HepG2 (cell line): ENCODE data around the gene DYDC2. TPM values are rescaled to one million over a fixed set of nuclear protein-coding genes. Genes with fewer than 3 reads are reported as not detected.
A peak's percentile ranks its signal among the peaks of the same experiment; 100 is the strongest.

Experiments
- EP300 ChIP-seq, 3 experiments: sonication (generic) in 1 of 3; formaldehyde crosslinking in 1 of 3; IDR thresholded peaks; 2 replicates each; pipeline versions ENCODE4 v1.5.1 to v1.6.1; 2011 to 2020; ENCODE audit warnings: low read depth in 2 of 3, low read length in 2 of 3, borderline replicate concordance in 1 of 3, improper control_type of control experiment in 1 of 3, mild to moderate bottlenecking in 1 of 3, missing genetic modification reagents in 1 of 3, moderate library complexity in 1 of 3
- ETV6 ChIP-seq: sonication (generic); formaldehyde crosslinking; conservative IDR thresholded peaks from 2 replicates; pipeline ENCODE4 v1.4.0; 2020; ENCODE audit warnings: missing genetic modification reagents
- FOXA1 ChIP-seq, 2 experiments: fragments of 450-650 bp in 1 of 2; sonication (generic) in 1 of 2; formaldehyde crosslinking in 1 of 2; IDR thresholded peaks; 2 replicates each; pipeline versions ENCODE4 v1.4.0 to v1.6.1; 2016 to 2020; ENCODE audit warnings: missing genetic modification reagents in 1 of 2
- FOXP1 ChIP-seq, 2 experiments: fragments of 450-650 bp in 1 of 2; IDR thresholded peaks; 2 replicates each; pipeline ENCODE4 v1.6.1; 2017 to 2018; ENCODE audit warnings: antibody characterized with exemption in 1 of 2
- MIXL1 ChIP-seq: IDR thresholded peaks from 2 replicates; pipeline ENCODE4 v1.6.1; 2016
- NR2F6 ChIP-seq, 2 experiments: IDR thresholded peaks; 2 replicates each; pipeline ENCODE4 v1.6.1; 2016; ENCODE audit warnings: antibody characterized with exemption in 1 of 2, mild to moderate bottlenecking in 1 of 2
- PCBP2 ChIP-seq: fragments of 200-400 bp; formaldehyde crosslinking; optimal IDR thresholded peaks from 2 replicates; pipeline ENCODE3; 2018; ENCODE audit warnings: low read length, low read depth; ENCODE audit not compliant: poor library complexity, severe bottlenecking
- PHF20 ChIP-seq: sonication (generic); formaldehyde crosslinking; IDR thresholded peaks from 2 replicates; pipeline ENCODE4 v1.5.0; 2020; ENCODE audit warnings: mild to moderate bottlenecking, missing genetic modification reagents
- PPARG ChIP-seq: conservative IDR thresholded peaks from 2 replicates; pipeline ENCODE4 v1.6.1; 2016; ENCODE audit warnings: missing biosample characterization, missing genetic modification reagents
- SSRP1 ChIP-seq: IDR thresholded peaks from 2 replicates; pipeline ENCODE4 v1.6.1; 2016; ENCODE audit warnings: control low read depth
- ZNF605 ChIP-seq: sonication (generic); formaldehyde crosslinking; IDR thresholded peaks from 2 replicates; pipeline ENCODE4 v1.8.0; 2022; ENCODE audit warnings: mild to moderate bottlenecking, missing genetic modification reagents
- ZNF788 ChIP-seq: sonication (generic); formaldehyde crosslinking; IDR thresholded peaks from 2 replicates; pipeline ENCODE4 v1.5.0; 2020; ENCODE audit warnings: mild to moderate bottlenecking, missing genetic modification reagents, borderline replicate concordance
- polyA plus RNA-seq, 8 experiments: library from polyadenylated mRNA; depleted of rRNA in 3 of 8; stranded (reverse) in 7 of 8; unstranded in 1 of 8; fragments of >200 nt; fragmentation: Illumina TruSeq in 4 of 8; extraction: Trizol in 4 of 8; gene quantifications; 2 replicates each; pipeline versions ENCODE4 v1.2.1 to v1.2.3, GENCODE V29; 2011 to 2016; ENCODE audit warnings: low read depth in 4 of 8, missing spikeins in 1 of 8, mixed read lengths in 1 of 8; ENCODE audit not compliant: insufficient read depth in 1 of 8
- total RNA-seq, 5 experiments: library from RNA; depleted of rRNA; stranded (reverse); fragments of >200 nt; fragmentation: Illumina TruSeq; extraction: Trizol; gene quantifications; 2 replicates each; pipeline ENCODE4 v1.2.3, GENCODE V29; 2016; ENCODE audit warnings: low read depth in 1 of 5
- TF ChIP-seq, protein P1 (sequence below): sonication (generic); formaldehyde crosslinking; IDR thresholded peaks from 2 replicates; pipeline ENCODE4 v1.4.0; 2020; ENCODE audit warnings: missing genetic modification reagents, mild to moderate bottlenecking, borderline replicate concordance
- TF ChIP-seq, protein P2 (sequence below): sonication (generic); formaldehyde crosslinking; IDR thresholded peaks from 2 replicates; pipeline ENCODE4 v1.4.0; 2020; ENCODE audit warnings: missing genetic modification reagents
- TF ChIP-seq, protein P3 (sequence below): sonication (generic); formaldehyde crosslinking; IDR thresholded peaks from 2 replicates; pipeline ENCODE4 v1.4.0; 2020; ENCODE audit warnings: missing genetic modification reagents, borderline replicate concordance
- TF ChIP-seq, protein P4 (sequence below): sonication (generic); formaldehyde crosslinking; IDR thresholded peaks from 2 replicates; pipeline ENCODE4 v1.4.0; 2020; ENCODE audit warnings: missing genetic modification reagents, borderline replicate concordance
- TF ChIP-seq, protein P5 (sequence below): conservative IDR thresholded peaks from 2 replicates; pipeline ENCODE4 v1.6.1; 2018; ENCODE audit warnings: missing genetic modification reagents

Gene DYDC2
- total and polyA plus RNA-seq, 2 of the 13 experiments (the other 11 are each of a cell fraction or from before 2014, with no cell fraction given) = 0.98 to 2.3 TPM

DNA sequence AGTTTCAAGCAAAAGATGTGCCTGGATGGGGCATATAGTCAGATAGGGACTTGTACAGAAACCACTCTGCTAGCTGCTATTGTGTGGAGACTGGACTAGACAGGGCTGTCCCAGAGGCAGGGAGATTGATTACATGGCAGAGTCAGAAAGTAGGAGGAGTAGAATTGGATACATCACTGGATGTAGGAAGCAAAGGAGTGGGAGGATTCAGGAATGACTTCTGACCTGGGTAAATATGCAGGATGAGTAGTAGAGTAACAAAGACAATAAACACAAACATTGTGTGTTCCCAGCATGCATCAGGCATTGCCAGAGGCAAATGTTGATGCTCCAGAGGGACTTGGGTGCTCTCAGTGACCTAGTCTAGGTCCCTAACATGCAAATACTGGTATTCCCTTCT is 36.2 kb upstream of the DYDC2 start (continued):
- TF ChIP-seq, protein P1, sequence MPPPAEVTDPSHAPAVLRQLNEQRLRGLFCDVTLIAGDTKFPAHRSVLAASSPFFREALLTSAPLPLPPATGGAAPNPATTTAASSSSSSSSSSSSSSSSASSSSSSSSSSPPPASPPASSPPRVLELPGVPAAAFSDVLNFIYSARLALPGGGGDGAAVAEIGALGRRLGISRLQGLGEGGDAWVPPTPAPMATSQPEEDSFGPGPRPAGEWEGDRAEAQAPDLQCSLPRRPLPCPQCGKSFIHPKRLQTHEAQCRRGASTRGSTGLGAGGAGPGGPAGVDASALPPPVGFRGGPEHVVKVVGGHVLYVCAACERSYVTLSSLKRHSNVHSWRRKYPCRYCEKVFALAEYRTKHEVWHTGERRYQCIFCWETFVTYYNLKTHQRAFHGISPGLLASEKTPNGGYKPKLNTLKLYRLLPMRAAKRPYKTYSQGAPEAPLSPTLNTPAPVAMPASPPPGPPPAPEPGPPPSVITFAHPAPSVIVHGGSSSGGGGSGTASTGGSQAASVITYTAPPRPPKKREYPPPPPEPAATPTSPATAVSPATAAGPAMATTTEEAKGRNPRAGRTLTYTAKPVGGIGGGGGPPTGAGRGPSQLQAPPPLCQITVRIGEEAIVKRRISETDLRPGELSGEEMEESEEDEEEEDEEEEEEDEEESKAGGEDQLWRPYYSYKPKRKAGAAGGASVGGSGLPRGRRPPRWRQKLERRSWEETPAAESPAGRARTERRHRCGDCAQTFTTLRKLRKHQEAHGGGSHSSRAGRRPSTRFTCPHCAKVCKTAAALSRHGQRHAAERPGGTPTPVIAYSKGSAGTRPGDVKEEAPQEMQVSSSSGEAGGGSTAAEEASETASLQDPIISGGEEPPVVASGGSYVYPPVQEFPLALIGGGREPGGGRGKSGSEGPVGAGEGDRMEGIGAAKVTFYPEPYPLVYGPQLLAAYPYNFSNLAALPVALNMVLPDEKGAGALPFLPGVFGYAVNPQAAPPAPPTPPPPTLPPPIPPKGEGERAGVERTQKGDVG (CRISPR knock-in tag) = no peak
- TF ChIP-seq PPARG (CRISPR knock-in tag) = peak; percentile 61; the same call in 1 of the 2 replicates
- TF ChIP-seq ZNF788 (CRISPR knock-in tag) = no peak
- TF ChIP-seq SSRP1 (CRISPR knock-in tag) = no peak
- TF ChIP-seq, protein P2, sequence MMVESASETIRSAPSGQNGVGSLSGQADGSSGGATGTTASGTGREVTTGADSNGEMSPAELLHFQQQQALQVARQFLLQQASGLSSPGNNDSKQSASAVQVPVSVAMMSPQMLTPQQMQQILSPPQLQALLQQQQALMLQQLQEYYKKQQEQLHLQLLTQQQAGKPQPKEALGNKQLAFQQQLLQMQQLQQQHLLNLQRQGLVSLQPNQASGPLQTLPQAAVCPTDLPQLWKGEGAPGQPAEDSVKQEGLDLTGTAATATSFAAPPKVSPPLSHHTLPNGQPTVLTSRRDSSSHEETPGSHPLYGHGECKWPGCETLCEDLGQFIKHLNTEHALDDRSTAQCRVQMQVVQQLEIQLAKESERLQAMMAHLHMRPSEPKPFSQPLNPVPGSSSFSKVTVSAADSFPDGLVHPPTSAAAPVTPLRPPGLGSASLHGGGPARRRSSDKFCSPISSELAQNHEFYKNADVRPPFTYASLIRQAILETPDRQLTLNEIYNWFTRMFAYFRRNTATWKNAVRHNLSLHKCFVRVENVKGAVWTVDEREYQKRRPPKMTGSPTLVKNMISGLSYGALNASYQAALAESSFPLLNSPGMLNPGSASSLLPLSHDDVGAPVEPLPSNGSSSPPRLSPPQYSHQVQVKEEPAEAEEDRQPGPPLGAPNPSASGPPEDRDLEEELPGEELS (CRISPR knock-in tag) = peak; percentile 65
- TF ChIP-seq, protein P3, sequence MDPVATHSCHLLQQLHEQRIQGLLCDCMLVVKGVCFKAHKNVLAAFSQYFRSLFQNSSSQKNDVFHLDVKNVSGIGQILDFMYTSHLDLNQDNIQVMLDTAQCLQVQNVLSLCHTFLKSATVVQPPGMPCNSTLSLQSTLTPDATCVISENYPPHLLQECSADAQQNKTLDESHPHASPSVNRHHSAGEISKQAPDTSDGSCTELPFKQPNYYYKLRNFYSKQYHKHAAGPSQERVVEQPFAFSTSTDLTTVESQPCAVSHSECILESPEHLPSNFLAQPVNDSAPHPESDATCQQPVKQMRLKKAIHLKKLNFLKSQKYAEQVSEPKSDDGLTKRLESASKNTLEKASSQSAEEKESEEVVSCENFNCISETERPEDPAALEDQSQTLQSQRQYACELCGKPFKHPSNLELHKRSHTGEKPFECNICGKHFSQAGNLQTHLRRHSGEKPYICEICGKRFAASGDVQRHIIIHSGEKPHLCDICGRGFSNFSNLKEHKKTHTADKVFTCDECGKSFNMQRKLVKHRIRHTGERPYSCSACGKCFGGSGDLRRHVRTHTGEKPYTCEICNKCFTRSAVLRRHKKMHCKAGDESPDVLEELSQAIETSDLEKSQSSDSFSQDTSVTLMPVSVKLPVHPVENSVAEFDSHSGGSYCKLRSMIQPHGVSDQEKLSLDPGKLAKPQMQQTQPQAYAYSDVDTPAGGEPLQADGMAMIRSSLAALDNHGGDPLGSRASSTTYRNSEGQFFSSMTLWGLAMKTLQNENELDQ = no peak
- TF ChIP-seq FOXA1 (IDR thresholded peaks at IDR 0.05) = no peak
- TF ChIP-seq FOXA1 (CRISPR knock-in tag; IDR thresholded peaks at IDR 0.05) = peak; percentile 48; the same call in 1 of the 2 replicates
- peak; percentile 57 for TF ChIP-seq NR2F6 (IDR thresholded peaks at IDR 0.05)
- peak; percentile 48; the same call in 1 of the 2 replicates for TF ChIP-seq NR2F6 (CRISPR knock-in tag; IDR thresholded peaks at IDR 0.05)
- peak; percentile 61 for TF ChIP-seq MIXL1
- TF ChIP-seq EP300 (IDR thresholded peaks at IDR 0.05; ENCODE audit: low read depth in 2 of 2, low read length in 2 of 2) = peak in 1 of 2 experiments; percentile 40; a peak in 1 of 4 replicates
- TF ChIP-seq EP300 (CRISPR knock-in tag; IDR thresholded peaks at IDR 0.05; ENCODE audit: borderline replicate concordance) = no peak
- TF ChIP-seq ZNF605 (CRISPR knock-in tag) = 0 out of 2 replicates have a peak, but pooled peaks have one; percentile 21
- TF ChIP-seq PHF20 (CRISPR knock-in tag) = no peak
- TF ChIP-seq, protein P4, sequence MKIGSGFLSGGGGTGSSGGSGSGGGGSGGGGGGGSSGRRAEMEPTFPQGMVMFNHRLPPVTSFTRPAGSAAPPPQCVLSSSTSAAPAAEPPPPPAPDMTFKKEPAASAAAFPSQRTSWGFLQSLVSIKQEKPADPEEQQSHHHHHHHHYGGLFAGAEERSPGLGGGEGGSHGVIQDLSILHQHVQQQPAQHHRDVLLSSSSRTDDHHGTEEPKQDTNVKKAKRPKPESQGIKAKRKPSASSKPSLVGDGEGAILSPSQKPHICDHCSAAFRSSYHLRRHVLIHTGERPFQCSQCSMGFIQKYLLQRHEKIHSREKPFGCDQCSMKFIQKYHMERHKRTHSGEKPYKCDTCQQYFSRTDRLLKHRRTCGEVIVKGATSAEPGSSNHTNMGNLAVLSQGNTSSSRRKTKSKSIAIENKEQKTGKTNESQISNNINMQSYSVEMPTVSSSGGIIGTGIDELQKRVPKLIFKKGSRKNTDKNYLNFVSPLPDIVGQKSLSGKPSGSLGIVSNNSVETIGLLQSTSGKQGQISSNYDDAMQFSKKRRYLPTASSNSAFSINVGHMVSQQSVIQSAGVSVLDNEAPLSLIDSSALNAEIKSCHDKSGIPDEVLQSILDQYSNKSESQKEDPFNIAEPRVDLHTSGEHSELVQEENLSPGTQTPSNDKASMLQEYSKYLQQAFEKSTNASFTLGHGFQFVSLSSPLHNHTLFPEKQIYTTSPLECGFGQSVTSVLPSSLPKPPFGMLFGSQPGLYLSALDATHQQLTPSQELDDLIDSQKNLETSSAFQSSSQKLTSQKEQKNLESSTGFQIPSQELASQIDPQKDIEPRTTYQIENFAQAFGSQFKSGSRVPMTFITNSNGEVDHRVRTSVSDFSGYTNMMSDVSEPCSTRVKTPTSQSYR = no peak
- peak; percentile 79 for TF ChIP-seq FOXP1 (IDR thresholded peaks at IDR 0.05)
- TF ChIP-seq FOXP1 (CRISPR knock-in tag; IDR thresholded peaks at IDR 0.05) = peak; percentile 94
- TF ChIP-seq PCBP2 = no peak
- no peak for TF ChIP-seq ETV6 (CRISPR knock-in tag)
- TF ChIP-seq, protein P5, sequence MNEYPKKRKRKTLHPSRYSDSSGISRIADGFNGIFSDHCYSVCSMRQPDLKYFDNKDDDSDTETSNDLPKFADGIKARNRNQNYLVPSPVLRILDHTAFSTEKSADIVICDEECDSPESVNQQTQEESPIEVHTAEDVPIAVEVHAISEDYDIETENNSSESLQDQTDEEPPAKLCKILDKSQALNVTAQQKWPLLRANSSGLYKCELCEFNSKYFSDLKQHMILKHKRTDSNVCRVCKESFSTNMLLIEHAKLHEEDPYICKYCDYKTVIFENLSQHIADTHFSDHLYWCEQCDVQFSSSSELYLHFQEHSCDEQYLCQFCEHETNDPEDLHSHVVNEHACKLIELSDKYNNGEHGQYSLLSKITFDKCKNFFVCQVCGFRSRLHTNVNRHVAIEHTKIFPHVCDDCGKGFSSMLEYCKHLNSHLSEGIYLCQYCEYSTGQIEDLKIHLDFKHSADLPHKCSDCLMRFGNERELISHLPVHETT (CRISPR knock-in tag) = no peak
